HG03378 (cell line): Measurements from ENCODE around the gene KLK12.

Source experiments
- ATAC-seq: cut with Tn5 transposase; IDR thresholded peaks from one replicate; pipeline ENCODE4 v1.9.1; 2021; ENCODE audit warnings: mild to moderate bottlenecking, moderate library complexity; ENCODE audit not compliant: unreplicated experiment

KLK12 gene

DNA sequence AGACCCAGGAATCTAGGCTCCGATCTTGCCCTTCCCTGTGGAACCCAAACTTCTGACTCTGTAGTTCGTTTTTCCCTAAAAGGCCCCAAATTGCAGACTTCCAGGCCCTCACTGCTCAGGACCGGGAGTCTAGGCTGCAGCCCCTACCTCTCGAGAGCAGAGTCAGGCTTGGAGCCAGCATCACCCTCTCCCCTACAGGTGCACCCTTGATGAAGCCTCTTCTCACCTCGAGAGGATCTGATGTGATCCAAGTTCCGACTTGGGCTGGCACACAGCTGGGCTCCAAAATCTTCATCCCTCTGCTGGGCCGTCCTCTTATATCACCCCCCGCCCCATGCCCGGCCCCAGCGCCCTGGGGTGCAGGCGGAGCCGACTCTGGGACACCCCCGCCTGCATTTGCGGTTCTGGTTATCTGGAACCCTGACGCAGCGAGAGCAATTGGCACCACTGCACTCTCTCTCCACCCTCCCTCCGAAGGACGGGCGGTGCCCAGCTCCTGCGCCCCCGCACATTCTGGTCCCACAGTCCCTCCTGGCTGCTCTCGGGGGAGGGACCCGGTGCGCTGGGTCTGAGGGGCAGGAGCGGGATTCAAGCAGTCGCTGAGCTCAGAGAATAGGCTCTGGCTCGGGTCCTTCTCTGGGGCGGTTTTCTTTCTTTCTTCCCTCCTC lies 51.0 kb downstream of the KLK12 start, which contains the start of gene KLK7:
TSS of gene KLK7 (minus strand) at position 293 of the 668 bp plus-strand sequence. CDS start 1,518 bp downstream, outside the sequence.
- ATAC-seq = no peak

DNA sequence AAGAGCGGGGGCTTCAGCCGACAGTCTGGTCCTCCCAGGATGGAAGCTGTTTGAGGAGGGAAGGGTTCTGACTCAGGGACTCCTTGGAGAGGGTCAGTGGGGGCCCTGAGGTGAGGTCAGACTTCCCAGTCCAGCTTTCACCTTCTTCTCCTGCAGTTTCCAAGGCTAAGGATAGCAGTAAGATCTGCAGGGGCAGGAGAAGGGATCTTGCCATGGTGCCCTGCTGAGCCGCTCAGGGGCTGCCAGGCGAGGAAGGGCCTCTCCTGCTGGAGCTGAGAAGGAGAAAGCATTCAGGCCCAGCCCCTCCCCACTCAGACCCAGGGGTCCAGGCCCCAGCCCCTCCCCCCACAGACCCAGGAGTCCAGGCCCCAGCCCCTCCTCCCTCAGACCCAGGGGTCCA lies 52.6 kb downstream of the KLK12 start:
- no peak for ATAC-seq

DNA sequence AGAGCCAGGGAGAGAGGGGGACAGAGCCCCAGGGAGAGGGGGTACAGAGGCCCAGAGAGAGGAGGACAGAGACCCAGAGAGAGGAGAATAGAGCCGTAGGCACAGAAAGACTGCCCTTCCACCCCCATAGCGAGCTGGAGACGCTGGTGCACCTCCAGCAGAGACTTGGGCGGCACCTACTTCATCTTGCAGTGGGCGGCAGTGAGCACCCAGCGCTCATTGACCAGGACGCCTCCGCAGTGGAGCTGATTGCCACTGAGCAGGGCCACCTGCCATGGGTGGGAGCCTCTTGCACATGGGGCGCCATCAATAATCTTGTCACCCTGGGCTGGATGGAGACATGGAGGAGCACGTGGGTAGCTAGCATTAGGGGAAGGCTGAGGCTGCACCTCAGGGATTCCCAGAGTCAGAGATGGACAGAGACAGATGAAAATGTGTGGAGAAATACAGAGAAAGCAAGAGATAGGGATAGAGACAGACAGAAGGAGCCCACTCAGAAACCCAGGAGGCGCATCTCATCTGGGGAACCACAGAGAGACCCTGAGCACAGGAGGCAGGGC lies 53.1 kb downstream of the KLK12 start:
- no peak for ATAC-seq

DNA sequence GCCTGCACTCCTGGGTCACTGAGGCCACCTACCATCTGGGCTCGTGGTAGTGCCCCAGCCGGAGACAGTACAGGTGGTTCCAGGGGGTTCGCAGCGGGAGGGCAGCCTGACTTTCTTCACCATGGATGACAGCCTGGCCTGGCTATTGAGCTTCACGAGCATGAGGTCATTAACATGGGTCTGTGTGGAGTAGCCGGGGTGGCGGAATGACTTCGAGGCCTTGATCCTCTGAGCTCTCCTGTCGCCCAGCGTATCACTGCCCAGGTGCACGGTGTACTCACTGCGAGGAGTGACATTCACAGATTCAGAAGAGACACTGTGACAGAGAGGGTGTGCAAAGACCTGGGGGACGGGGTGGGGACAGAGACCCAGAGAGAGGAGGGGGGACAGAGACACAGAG lies 54.6 kb downstream of the KLK12 start:
- no peak for ATAC-seq

DNA sequence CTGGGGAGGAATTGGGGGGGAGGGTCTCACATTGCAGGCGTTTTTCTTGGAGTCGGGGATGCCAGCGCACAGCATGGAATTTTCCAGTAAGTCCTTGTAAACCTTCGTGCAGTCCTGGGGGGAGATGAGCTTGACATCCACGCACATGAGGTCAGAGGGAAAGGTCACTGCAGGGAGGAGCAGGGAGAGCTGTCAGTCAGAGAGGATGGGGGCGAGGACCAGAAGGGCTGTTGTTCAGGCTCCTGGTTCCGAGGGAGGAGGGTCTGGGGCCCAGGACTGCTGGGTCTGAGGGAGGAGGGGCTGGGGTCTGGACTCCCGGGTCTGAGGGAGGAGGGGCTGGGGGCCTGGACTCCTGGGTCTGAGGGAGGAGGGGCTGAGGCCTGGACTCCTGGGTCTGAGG lies 55.0 kb downstream of the KLK12 start:
- no peak for ATAC-seq
